ENCODE data around the gene INMT. TPM values are rescaled to one million over a fixed set of nuclear protein-coding genes. Genes with fewer than 3 reads are reported as not detected.
"Not testable (repeated sequence)": the region's sequence is repeated elsewhere in the genome, so short reads cannot be mapped to it uniquely, and the experiment has no call there.

INMT gene
- total and polyA plus RNA-seq, 4 donors: 0.84 to 130 (median 28.6) TPM

- peaks cover 0 to 8% (median 4%) of the 10 kb centered on the region in 4 donors for H3K9me3 ChIP-seq (ENCODE audit: control insufficient read depth in 4 of 4, low read length in 3 of 4)
- TF ChIP-seq ZBTB33 (IDR thresholded peaks at IDR 0.05) (no peak), JUND (IDR thresholded peaks at IDR 0.05) (no peak), RXRA (IDR thresholded peaks at IDR 0.05) (no peak), NR2F2 (IDR thresholded peaks at IDR 0.05) (no peak)
- H3K9ac ChIP-seq (ENCODE audit: low read depth in 1 of 2, low read length in 2 of 2): no peak overlapping the region
- H3K27me3 ChIP-seq (ENCODE audit: control insufficient read depth in 4 of 4, insufficient read depth in 4 of 4, low read length in 3 of 4): no peaks in the 10 kb centered on the region
- H3K27ac ChIP-seq (ENCODE audit: low read depth in 1 of 2, low read length in 2 of 2): no peak overlapping the region
- H3K36me3 ChIP-seq (ENCODE audit: control insufficient read depth in 4 of 4, insufficient read depth in 3 of 4, low read depth in 1 of 4, low read length in 3 of 4): no peaks in the 10 kb centered on the region
- no peak overlapping the region for H3K4me3 ChIP-seq (ENCODE audit: low read depth in 1 of 3, low read length in 3 of 3)
- 94% methylated on average over 1 of the region's 1 CpG for WGBS
- no peak for DNase-seq (ENCODE audit: low spot score)
- H3K4me1 ChIP-seq (ENCODE audit: control insufficient read depth in 4 of 4, insufficient read depth in 4 of 4, low read length in 3 of 4): no peaks in the 10 kb centered on the region
Measured at GRCh38 chr7:30714129-30714528, 37.8 kb upstream of the INMT start.

GRCh38 chr7:30717181-30717580, 34.8 kb upstream of the INMT start:
- no peak overlapping the region for H3K4me3 ChIP-seq (ENCODE audit: low read depth in 1 of 3, low read length in 3 of 3)
- no peaks in the 10 kb centered on the region for H3K27me3 ChIP-seq (ENCODE audit: control insufficient read depth in 4 of 4, insufficient read depth in 4 of 4, low read length in 3 of 4)
- no peaks in the 10 kb centered on the region for H3K4me1 ChIP-seq (ENCODE audit: control insufficient read depth in 4 of 4, insufficient read depth in 4 of 4, low read length in 3 of 4)
- H3K9ac ChIP-seq (ENCODE audit: low read depth in 1 of 2, low read length in 2 of 2): no peak overlapping the region
- H3K9me3 ChIP-seq (ENCODE audit: control insufficient read depth in 4 of 4, low read length in 3 of 4): peaks cover 0 to 8% (median 5%) of the 10 kb centered on the region in 4 donors
- DNase-seq (ENCODE audit: low spot score): no peak
- H3K27ac ChIP-seq (ENCODE audit: low read depth in 1 of 2, low read length in 2 of 2): no peak overlapping the region
- 84% methylated on average over 2 of the region's 2 CpGs for WGBS
- no peaks in the 10 kb centered on the region for H3K36me3 ChIP-seq (ENCODE audit: control insufficient read depth in 4 of 4, insufficient read depth in 3 of 4, low read depth in 1 of 4, low read length in 3 of 4)
- TF ChIP-seq HNF4G (IDR thresholded peaks at IDR 0.05) (no peak), TAF1 (conservative IDR thresholded peaks at IDR 0.05) (no peak), REST (IDR thresholded peaks at IDR 0.05) (no peak), GABPA (IDR thresholded peaks at IDR 0.05 in 1 of 2, conservative IDR thresholded peaks at IDR 0.05 in 1 of 2) (no peak), FOXA1 (IDR thresholded peaks at IDR 0.05) (no peak), SP1 (IDR thresholded peaks at IDR 0.05) (no peak), CTCF (IDR thresholded peaks at IDR 0.05; ENCODE audit: low read depth, low read length, missing input control) (no peak)

GRCh38 chr7:30719434-30719833, 32.5 kb upstream of the INMT start:
- H3K36me3 ChIP-seq (ENCODE audit: control insufficient read depth in 4 of 4, insufficient read depth in 3 of 4, low read depth in 1 of 4, low read length in 3 of 4); H3K4me3 ChIP-seq (ENCODE audit: low read depth in 1 of 3, low read length in 3 of 3); DNase-seq (ENCODE audit: low spot score); H3K27me3 ChIP-seq (ENCODE audit: control insufficient read depth in 4 of 4, insufficient read depth in 4 of 4, low read length in 3 of 4); H3K9me3 ChIP-seq (ENCODE audit: control insufficient read depth in 4 of 4, low read length in 3 of 4); H3K9ac ChIP-seq (ENCODE audit: low read depth in 1 of 2, low read length in 2 of 2); H3K27ac ChIP-seq (ENCODE audit: low read depth in 1 of 2, low read length in 2 of 2); H3K4me1 ChIP-seq (ENCODE audit: control insufficient read depth in 4 of 4, insufficient read depth in 4 of 4, low read length in 3 of 4): not testable (repeated sequence)
- WGBS: 88% methylated on average over 2 of the region's 2 CpGs
